ENCODE measurements around the gene CAMSAP2. TPM values are rescaled to one million over a fixed set of nuclear protein-coding genes. Genes with fewer than 3 reads are reported as not detected.

Gene CAMSAP2
- total RNA-seq, 1 experiment from 2014 or later = 25.0 TPM

DNA sequence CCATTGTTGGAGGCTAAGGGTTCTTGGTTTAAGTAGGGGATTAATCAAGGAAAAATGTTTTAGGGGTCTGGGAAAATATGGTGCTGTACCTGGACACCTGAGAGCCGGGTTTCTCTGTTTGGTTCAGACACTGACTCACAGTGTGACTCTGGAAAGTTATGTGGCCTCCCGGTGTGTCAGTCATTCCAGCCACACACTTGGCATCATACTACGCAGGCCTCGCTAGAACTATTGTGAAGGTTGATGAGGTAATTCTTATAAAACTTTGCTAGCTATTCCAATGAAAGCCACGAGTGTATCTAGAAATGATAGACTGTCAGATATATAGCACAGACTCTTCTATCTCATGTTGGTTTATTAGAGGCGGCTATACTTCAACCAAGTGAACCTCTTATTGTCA lies 4.8 kb upstream of the CAMSAP2 start:
- POLR2A ChIA-PET = no interaction called here
- Histone ChIP-seq H3K4me2 (ENCODE audit: low read length) (no peak overlapping the region), H2AFZ (ENCODE audit: low read depth, low read length, poor library complexity, severe bottlenecking) (no peak overlapping the region), H3K79me2 (ENCODE audit: insufficient read depth, low read length) (no peaks in the 10 kb centered on the region), H3K4me3 (replicated peaks in 1 of 2; ENCODE audit: low read depth in 1 of 2, low read length in 2 of 2) (no peak overlapping the region), H3K9ac (ENCODE audit: low read length) (no peak overlapping the region), H3K4me1 (ENCODE audit: control insufficient read depth in 1 of 2, insufficient read depth in 2 of 2, low read length in 2 of 2) (peaks cover 4 to 9% of the 10 kb centered on the region in 2 experiments; a peak in 3 of 4 replicates), H3K9me3 (ENCODE audit: control insufficient read depth in 1 of 2, insufficient read depth in 1 of 2, low read depth in 1 of 2, low read length in 2 of 2) (no peaks in the 10 kb centered on the region), H3K9me2 (ENCODE audit: insufficient read depth) (no peaks in the 10 kb centered on the region), H4K20me1 (ENCODE audit: insufficient read depth) (no peaks in the 10 kb centered on the region), H3K36me3 (ENCODE audit: control insufficient read depth in 1 of 2, insufficient read depth in 2 of 2, low read length in 2 of 2) (no peaks in the 10 kb centered on the region), H3K27me3 (ENCODE audit: insufficient read depth, low read length) (no peaks in the 10 kb centered on the region), H3K27ac (ENCODE audit: low read depth, low read length) (no peak overlapping the region)
- CTCF ChIA-PET = no interaction called here
- no peak for ATAC-seq
- RAD21 ChIA-PET (ENCODE audit: low non-redundant PET in 1 of 2, low total read pairs in 2 of 2, uncharacterized antibody in 2 of 2, unreplicated experiment in 2 of 2) = no interaction called here
- DNase-seq (ENCODE audit: low read depth, low spot score) = no peak
- BruUV-seq (replicated peaks) = no TSS peak
- TF ChIP-seq, protein P1, sequence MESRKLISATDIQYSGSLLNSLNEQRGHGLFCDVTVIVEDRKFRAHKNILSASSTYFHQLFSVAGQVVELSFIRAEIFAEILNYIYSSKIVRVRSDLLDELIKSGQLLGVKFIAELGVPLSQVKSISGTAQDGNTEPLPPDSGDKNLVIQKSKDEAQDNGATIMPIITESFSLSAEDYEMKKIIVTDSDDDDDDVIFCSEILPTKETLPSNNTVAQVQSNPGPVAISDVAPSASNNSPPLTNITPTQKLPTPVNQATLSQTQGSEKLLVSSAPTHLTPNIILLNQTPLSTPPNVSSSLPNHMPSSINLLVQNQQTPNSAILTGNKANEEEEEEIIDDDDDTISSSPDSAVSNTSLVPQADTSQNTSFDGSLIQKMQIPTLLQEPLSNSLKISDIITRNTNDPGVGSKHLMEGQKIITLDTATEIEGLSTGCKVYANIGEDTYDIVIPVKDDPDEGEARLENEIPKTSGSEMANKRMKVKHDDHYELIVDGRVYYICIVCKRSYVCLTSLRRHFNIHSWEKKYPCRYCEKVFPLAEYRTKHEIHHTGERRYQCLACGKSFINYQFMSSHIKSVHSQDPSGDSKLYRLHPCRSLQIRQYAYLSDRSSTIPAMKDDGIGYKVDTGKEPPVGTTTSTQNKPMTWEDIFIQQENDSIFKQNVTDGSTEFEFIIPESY (IDR thresholded peaks at IDR 0.05; ENCODE audit: extremely low read depth, insufficient replicate concordance, low read length) = no peak
- TF ChIP-seq POLR2A (IDR thresholded peaks at IDR 0.05; ENCODE audit: borderline replicate concordance, extremely low read depth, insufficient read depth, insufficient read length) (no peak), ZNF274 (IDR thresholded peaks at IDR 0.05; ENCODE audit: low read depth, low read length) (no peak), POLR2AphosphoS5 (IDR thresholded peaks at IDR 0.05; ENCODE audit: low read depth, low read length) (no peak), EGR1 (IDR thresholded peaks at IDR 0.05; ENCODE audit: low read depth) (no peak)
- TF ChIP-seq, protein P2, sequence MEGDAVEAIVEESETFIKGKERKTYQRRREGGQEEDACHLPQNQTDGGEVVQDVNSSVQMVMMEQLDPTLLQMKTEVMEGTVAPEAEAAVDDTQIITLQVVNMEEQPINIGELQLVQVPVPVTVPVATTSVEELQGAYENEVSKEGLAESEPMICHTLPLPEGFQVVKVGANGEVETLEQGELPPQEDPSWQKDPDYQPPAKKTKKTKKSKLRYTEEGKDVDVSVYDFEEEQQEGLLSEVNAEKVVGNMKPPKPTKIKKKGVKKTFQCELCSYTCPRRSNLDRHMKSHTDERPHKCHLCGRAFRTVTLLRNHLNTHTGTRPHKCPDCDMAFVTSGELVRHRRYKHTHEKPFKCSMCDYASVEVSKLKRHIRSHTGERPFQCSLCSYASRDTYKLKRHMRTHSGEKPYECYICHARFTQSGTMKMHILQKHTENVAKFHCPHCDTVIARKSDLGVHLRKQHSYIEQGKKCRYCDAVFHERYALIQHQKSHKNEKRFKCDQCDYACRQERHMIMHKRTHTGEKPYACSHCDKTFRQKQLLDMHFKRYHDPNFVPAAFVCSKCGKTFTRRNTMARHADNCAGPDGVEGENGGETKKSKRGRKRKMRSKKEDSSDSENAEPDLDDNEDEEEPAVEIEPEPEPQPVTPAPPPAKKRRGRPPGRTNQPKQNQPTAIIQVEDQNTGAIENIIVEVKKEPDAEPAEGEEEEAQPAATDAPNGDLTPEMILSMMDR (IDR thresholded peaks at IDR 0.05 in 2 of 3, conservative IDR thresholded peaks at IDR 0.05 in 1 of 3; ENCODE audit: borderline replicate concordance in 1 of 3, insufficient read depth in 1 of 3, low read depth in 2 of 3, low read length in 2 of 3) = no peak
- intact Hi-C loops (cut with micrococcal nuclease) = no loop called here
